ENCODE data around the gene IL20. TPM values are rescaled to one million over a fixed set of nuclear protein-coding genes. Genes with fewer than 3 reads are reported as not detected.
"Not testable (repeated sequence)": the region's sequence is repeated elsewhere in the genome, so short reads cannot be mapped to it uniquely, and the experiment has no call there.

Gene IL20
- total and polyA plus RNA-seq, 4 donors: not detected

DNA sequence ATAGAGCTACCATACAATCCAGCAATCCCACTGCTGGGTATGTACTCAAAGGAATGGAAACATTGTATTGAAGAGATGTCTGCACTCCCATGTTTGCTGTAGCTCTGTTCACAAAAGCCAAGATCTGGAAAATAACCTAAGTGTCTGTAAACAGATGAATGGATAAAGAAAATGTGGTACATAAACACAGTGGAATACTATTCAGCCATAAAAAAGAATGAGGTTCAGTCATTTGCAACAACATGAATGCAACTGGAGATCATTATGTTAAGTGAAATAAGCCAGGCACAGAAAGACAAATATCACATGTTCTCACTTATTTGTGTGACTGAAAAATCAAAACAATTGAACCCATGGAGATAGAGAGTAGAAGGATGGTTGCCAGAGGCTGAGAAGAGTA, 11.7 kb upstream of the IL20 start:
- not testable (repeated sequence) for H3K4me3 ChIP-seq (ENCODE audit: low read depth, low read length); H3K27me3 ChIP-seq (ENCODE audit: control insufficient read depth, insufficient read depth, low read length); DNase-seq (ENCODE audit: low read depth in 4 of 6, low spot score in 6 of 6); H3K36me3 ChIP-seq (ENCODE audit: control insufficient read depth, insufficient read depth, low read length); H3K27ac ChIP-seq (ENCODE audit: low read depth, low read length); H3K4me1 ChIP-seq (ENCODE audit: control insufficient read depth, insufficient read depth, low read length); H3K9me3 ChIP-seq (ENCODE audit: control insufficient read depth, insufficient read depth, low read length)

DNA sequence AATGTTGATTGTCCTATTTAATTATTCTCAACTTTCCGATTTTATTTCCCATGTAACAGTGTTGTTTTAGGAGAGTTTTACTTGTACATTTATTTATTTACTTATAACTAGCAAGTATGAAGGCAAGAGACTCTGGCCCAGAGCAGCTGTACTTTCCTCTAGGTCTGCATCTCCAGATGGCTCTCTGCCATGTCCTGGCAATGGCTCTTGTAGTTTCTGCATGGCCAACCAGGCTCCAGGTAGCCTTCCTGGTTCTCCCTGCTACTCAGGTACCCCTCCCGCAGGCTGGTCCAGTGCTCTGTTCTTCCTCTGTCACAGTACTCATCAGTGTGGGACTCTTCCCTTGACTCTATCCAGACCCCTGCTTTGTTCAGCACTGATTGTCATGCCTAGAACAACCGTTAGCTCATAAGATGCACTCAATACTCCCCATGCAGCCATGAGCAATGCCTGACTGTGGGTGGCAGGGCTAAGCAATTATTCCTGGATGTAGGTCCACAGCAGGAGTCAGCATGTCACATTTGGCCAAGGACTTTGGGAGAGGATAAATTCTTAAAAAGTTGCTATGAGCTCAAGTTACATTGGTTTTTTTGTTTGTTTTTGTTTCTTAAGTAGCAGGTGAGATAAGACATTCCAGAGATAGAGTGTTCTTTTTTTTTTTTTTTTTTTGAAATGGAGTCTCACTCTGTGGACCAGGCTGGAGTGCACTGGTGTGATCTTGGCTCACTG, 10.9 kb upstream of the IL20 start:
- H3K9me3 ChIP-seq (ENCODE audit: control insufficient read depth, insufficient read depth, low read length): peaks cover 1% of the 10 kb centered on the region
- DNase-seq (ENCODE audit: low read depth in 4 of 6, low spot score in 6 of 6): no peak
- 92% methylated on average over 1 of the region's 3 CpGs for WGBS (ENCODE audit: insufficient coverage)
- H3K27me3 ChIP-seq (ENCODE audit: control insufficient read depth, insufficient read depth, low read length): no peaks in the 10 kb centered on the region
- H3K4me1 ChIP-seq (ENCODE audit: control insufficient read depth, insufficient read depth, low read length): no peaks in the 10 kb centered on the region
- H3K4me3 ChIP-seq (ENCODE audit: low read depth, low read length): no peak overlapping the region
- H3K36me3 ChIP-seq (ENCODE audit: control insufficient read depth, insufficient read depth, low read length): no peaks in the 10 kb centered on the region
- H3K27ac ChIP-seq (ENCODE audit: low read depth, low read length): no peak overlapping the region

DNA sequence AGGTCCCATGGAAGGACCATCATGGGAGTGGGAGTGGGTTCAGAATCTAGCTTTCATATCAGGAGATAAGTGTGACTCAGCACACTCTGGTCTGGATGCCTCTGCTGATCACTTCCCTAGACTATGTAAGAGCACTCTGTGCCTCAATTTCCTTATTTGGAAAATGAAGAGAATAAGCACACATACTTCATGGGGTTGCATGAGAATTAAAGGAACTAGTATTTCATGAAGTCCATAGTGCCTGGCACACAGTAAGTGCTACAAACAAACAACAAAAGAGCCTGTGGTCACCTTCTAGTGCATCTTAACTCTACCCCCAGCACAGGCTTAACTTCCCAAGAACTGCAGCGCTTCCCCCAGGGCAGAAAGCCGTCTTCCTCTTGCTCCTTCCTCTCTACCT, 9.6 kb upstream of the IL20 start:
- Histone ChIP-seq H3K9me3 (ENCODE audit: control insufficient read depth, insufficient read depth, low read length) (peaks cover 1% of the 10 kb centered on the region), H3K27ac (ENCODE audit: low read depth, low read length) (no peak overlapping the region), H3K36me3 (ENCODE audit: control insufficient read depth, insufficient read depth, low read length) (no peaks in the 10 kb centered on the region), H3K4me1 (ENCODE audit: control insufficient read depth, insufficient read depth, low read length) (no peaks in the 10 kb centered on the region), H3K4me3 (ENCODE audit: low read depth, low read length) (no peak overlapping the region), H3K27me3 (ENCODE audit: control insufficient read depth, insufficient read depth, low read length) (no peaks in the 10 kb centered on the region)
- DNase-seq (ENCODE audit: low read depth in 4 of 6, low spot score in 6 of 6): no peak
- 91% methylated on average over 2 of the region's 2 CpGs for WGBS (ENCODE audit: insufficient coverage)

DNA sequence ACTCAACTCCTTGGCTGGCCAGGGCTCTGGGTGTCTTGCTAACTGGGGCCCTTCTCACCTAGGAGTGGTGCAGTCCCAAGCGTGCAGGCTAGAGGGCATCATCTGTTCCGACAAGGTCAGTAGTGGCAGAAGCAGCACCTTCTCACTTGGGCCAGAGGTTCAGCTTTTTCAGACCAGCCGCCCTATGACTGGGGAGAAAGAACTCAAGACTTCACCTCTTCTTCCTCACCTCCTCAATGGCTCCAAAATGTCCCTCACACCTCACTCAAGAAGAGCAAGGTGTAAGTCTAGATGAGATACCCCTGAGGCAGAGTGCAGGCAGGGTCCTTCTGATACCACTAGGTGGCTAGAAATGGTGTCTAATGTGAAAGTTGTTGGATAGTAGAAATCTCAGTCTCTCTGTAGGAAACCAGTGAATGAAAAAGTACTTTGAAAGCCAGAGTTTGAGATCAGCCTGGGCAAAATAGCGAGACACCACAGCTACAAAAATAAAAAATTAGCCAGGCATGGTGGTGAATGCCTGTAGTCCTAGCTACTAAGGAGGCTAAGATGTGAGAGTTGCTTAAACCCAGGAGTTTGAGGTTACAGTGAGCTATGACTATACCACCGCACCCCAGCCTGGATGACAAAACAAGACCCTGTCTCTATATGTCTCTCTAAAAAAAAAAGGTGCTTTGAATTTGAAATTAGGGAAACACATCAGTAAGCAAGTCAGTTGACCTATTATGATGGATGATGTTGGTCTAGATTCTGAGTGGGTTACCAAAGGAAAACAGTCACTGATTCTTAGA, 8.6 kb upstream of the IL20 start:
- WGBS (ENCODE audit: insufficient coverage): 83% methylated on average over 1 of the region's 5 CpGs
- Histone ChIP-seq H3K27me3 (ENCODE audit: control insufficient read depth, insufficient read depth, low read length) (no peaks in the 10 kb centered on the region), H3K36me3 (ENCODE audit: control insufficient read depth, insufficient read depth, low read length) (no peaks in the 10 kb centered on the region), H3K4me1 (ENCODE audit: control insufficient read depth, insufficient read depth, low read length) (no peaks in the 10 kb centered on the region), H3K9me3 (ENCODE audit: control insufficient read depth, insufficient read depth, low read length) (peaks cover 1% of the 10 kb centered on the region), H3K4me3 (ENCODE audit: low read depth, low read length) (no peak overlapping the region), H3K27ac (ENCODE audit: low read depth, low read length) (no peak overlapping the region)
- no peak for DNase-seq (ENCODE audit: low read depth in 4 of 6, low spot score in 6 of 6)

DNA sequence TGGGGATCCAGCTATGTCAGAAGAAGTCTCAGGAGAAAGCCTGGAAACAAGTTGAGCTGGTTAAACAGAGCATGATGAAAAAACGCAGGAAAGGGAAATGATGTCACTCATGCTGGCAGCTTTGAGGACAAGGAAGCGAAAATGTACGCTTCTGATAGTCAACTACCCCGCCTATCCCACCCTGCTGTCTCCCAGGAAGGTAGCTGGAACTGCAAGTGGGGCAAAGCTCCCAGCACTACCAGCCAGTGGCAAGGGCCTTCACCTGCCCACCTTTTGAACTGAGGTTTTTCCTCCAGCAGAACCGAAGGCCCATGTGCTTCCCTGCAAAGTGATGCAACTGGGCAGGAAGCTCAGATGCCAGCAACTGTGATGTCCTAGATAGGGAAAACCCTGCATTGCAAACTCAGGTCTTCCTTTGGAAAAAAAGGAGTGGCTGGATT, 6.3 kb upstream of the IL20 start:
- Histone ChIP-seq H3K9me3 (ENCODE audit: control insufficient read depth, insufficient read depth, low read length) (no peaks in the 10 kb centered on the region), H3K27me3 (ENCODE audit: control insufficient read depth, insufficient read depth, low read length) (no peaks in the 10 kb centered on the region), H3K4me3 (ENCODE audit: low read depth, low read length) (no peak overlapping the region), H3K27ac (ENCODE audit: low read depth, low read length) (no peak overlapping the region), H3K4me1 (ENCODE audit: control insufficient read depth, insufficient read depth, low read length) (no peaks in the 10 kb centered on the region), H3K36me3 (ENCODE audit: control insufficient read depth, insufficient read depth, low read length) (no peaks in the 10 kb centered on the region)
- DNase-seq (ENCODE audit: low read depth in 4 of 6, low spot score in 6 of 6): no peak
- 81% methylated on average over 4 of the region's 5 CpGs for WGBS (ENCODE audit: insufficient coverage)

DNA sequence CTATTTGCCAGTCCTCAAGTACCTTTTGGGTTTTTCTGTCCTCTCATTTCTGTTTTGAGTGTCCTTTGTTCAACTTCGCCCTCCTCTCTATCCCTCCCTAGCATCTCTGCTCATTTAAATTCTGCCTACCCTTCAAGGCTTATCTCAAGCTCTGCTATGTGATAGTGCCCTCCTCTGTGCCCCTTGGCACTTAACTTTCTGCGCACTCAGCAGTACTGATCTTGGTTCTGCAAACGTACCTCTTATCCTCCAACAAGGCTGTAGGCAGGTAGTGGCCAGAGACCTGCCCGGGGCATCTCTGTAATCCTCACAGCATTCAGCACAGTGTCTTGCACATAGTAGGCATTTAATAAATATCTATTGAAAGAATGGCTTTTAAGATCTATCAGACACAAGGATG, 5.3 kb upstream of the IL20 start:
- no peaks in the 10 kb centered on the region for H3K4me1 ChIP-seq (ENCODE audit: control insufficient read depth, insufficient read depth, low read length)
- no peaks in the 10 kb centered on the region for H3K27me3 ChIP-seq (ENCODE audit: control insufficient read depth, insufficient read depth, low read length)
- H3K9me3 ChIP-seq (ENCODE audit: control insufficient read depth, insufficient read depth, low read length): no peaks in the 10 kb centered on the region
- no peak overlapping the region for H3K4me3 ChIP-seq (ENCODE audit: low read depth, low read length)
- DNase-seq (ENCODE audit: low read depth in 4 of 6, low spot score in 6 of 6): no peak
- no peaks in the 10 kb centered on the region for H3K36me3 ChIP-seq (ENCODE audit: control insufficient read depth, insufficient read depth, low read length)
- H3K27ac ChIP-seq (ENCODE audit: low read depth, low read length): no peak overlapping the region
- WGBS (ENCODE audit: insufficient coverage): 91% methylated on average over 2 of the region's 4 CpGs

DNA sequence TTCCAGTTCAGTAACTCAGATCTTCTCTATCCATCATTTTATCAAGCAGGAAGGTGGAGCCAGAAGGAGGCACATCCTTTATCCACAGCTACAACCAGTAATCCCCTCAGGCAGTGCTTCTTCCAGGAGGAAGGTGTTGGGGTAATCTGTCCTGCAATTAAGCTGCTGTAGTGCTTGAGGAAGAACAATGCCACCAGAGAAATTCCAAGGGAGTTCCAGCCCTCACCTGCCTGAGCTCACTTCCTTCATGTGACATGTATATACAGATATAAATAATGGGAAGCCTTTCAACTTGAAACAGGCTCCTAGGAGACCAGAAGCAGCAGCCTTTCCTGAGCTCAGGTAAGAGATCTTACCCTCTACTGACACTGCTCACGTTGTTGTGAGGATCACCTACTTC, 2.2 kb upstream of the IL20 start:
- Histone ChIP-seq H3K4me3 (ENCODE audit: low read depth, low read length) (no peak overlapping the region), H3K9me3 (ENCODE audit: control insufficient read depth, insufficient read depth, low read length) (no peaks in the 10 kb centered on the region), H3K27me3 (ENCODE audit: control insufficient read depth, insufficient read depth, low read length) (no peaks in the 10 kb centered on the region), H3K27ac (ENCODE audit: low read depth, low read length) (no peak overlapping the region), H3K36me3 (ENCODE audit: control insufficient read depth, insufficient read depth, low read length) (no peaks in the 10 kb centered on the region), H3K4me1 (ENCODE audit: control insufficient read depth, insufficient read depth, low read length) (no peaks in the 10 kb centered on the region)
- WGBS (ENCODE audit: insufficient coverage): 71% methylated on average over 1 of the region's 1 CpG
- DNase-seq (ENCODE audit: low read depth in 4 of 6, low spot score in 6 of 6): no peak

DNA sequence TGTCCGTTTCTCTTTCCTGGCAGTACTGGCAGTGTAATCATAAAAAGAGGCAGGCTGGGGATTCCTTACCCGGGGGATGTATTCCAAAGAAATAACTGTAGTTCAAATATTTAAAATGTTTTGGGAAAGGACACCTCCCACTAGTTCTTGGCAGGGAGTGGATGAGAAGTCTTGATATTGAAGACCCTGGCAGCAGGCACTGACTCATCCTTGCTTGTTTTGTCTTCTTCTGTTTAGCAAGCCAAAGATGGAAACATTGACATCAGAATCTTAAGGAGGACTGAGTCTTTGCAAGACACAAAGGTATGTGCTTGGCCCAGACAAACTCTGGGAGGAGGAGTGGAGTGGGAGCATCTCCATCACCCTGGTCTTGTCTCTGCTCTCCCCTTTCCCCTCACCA, 639 bp downstream of the IL20 start:
- H3K27me3 ChIP-seq (ENCODE audit: control insufficient read depth, insufficient read depth, low read length): no peaks in the 10 kb centered on the region
- no peak overlapping the region for H3K27ac ChIP-seq (ENCODE audit: low read depth, low read length)
- WGBS (ENCODE audit: insufficient coverage): no CpG with 5 or more reads among the region's 2 CpGs
- H3K9me3 ChIP-seq (ENCODE audit: control insufficient read depth, insufficient read depth, low read length): no peaks in the 10 kb centered on the region
- no peaks in the 10 kb centered on the region for H3K36me3 ChIP-seq (ENCODE audit: control insufficient read depth, insufficient read depth, low read length)
- no peak overlapping the region for H3K4me3 ChIP-seq (ENCODE audit: low read depth, low read length)
- H3K4me1 ChIP-seq (ENCODE audit: control insufficient read depth, insufficient read depth, low read length): no peaks in the 10 kb centered on the region
- DNase-seq (ENCODE audit: low read depth in 4 of 6, low spot score in 6 of 6): no peak

DNA sequence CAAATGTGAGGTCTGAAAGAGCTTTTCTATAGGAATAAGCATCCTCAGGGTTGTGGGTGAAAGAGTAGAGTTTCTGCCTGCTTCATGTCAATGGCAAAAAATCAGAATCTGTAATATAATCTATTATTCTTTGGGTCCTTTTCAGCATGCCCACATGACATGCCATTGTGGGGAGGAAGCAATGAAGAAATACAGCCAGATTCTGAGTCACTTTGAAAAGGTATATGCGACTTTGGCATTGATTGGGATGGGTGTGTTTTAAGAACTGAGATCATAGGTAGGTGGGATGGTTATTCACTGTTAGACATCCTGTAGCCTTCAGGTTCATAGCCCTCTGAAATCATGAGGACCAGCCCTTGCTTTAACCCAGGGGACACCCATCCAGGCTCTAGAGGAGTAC, 1.8 kb downstream of the IL20 start:
- no peak for DNase-seq (ENCODE audit: low read depth in 4 of 6, low spot score in 6 of 6)
- Histone ChIP-seq H3K27ac (ENCODE audit: low read depth, low read length) (no peak overlapping the region), H3K4me3 (ENCODE audit: low read depth, low read length) (no peak overlapping the region), H3K9me3 (ENCODE audit: control insufficient read depth, insufficient read depth, low read length) (no peaks in the 10 kb centered on the region), H3K4me1 (ENCODE audit: control insufficient read depth, insufficient read depth, low read length) (no peaks in the 10 kb centered on the region), H3K27me3 (ENCODE audit: control insufficient read depth, insufficient read depth, low read length) (no peaks in the 10 kb centered on the region), H3K36me3 (ENCODE audit: control insufficient read depth, insufficient read depth, low read length) (no peaks in the 10 kb centered on the region)
- 100% methylated on average over 1 of the region's 1 CpG for WGBS (ENCODE audit: insufficient coverage)

DNA sequence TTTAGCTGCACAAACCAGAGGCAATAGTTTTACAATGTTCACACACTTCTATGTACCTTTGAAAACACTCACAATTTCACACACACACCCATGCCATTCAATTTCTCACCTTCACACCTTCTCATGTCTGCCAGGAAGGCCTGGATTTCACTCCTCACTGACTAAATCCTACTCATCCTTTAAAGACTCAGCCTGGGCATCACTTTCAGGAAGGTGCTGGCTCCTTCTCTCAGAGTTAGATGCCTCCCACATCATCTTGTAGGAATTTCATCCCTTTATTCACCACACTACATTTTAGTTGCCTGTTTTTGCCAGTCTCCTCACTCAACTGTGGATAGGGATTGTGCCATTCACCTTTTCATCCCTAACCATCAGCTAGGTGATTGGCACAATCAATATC, 2.3 kb downstream of the IL20 start:
- Histone ChIP-seq H3K27ac (ENCODE audit: low read depth, low read length) (no peak overlapping the region), H3K27me3 (ENCODE audit: control insufficient read depth, insufficient read depth, low read length) (no peaks in the 10 kb centered on the region), H3K36me3 (ENCODE audit: control insufficient read depth, insufficient read depth, low read length) (no peaks in the 10 kb centered on the region), H3K4me1 (ENCODE audit: control insufficient read depth, insufficient read depth, low read length) (no peaks in the 10 kb centered on the region), H3K4me3 (ENCODE audit: low read depth, low read length) (no peak overlapping the region), H3K9me3 (ENCODE audit: control insufficient read depth, insufficient read depth, low read length) (no peaks in the 10 kb centered on the region)
- no peak for DNase-seq (ENCODE audit: low read depth in 4 of 6, low spot score in 6 of 6)
